ENCODE measurements around the gene SLC22A1. TPM values are rescaled to one million over a fixed set of nuclear protein-coding genes. Genes with fewer than 3 reads are reported as not detected.

Gene SLC22A1
- total RNA-seq, 1 experiment from 2014 or later, result 0.98 TPM

GRCh38 chr6:160118620-160119229 lies 2.9 kb upstream of the SLC22A1 start:
- H3K36me3 ChIP-seq (ENCODE audit: control insufficient read depth, insufficient read depth, low read length), result no peaks in the 10 kb centered on the region
- no peak for DNase-seq (ENCODE audit: low read depth, low spot score)
- no peak for ATAC-seq
- in situ Hi-C loops (cut with HindIII; ENCODE audit: low pct_unique_long_range_greater_than_20kb, low sequenced_read_pairs) (no loop called here), intact Hi-C loops (cut with micrococcal nuclease; ENCODE audit: unreplicated experiment) (no loop called here)
- ChIA-PET POLR2A (no interaction called here), CTCF (no interaction called here)
- no peak overlapping the region for H3K27ac ChIP-seq (ENCODE audit: low read length)
- H3K4me3 ChIP-seq (ENCODE audit: low read depth in 2 of 2, low read length in 2 of 2), result no peak overlapping the region
- no peaks in the 10 kb centered on the region for H3K27me3 ChIP-seq (ENCODE audit: control insufficient read depth, insufficient read depth, low read length)
- H3K9me3 ChIP-seq (ENCODE audit: control insufficient read depth, insufficient read depth, low read depth, low read length), result no peaks in the 10 kb centered on the region
- TF ChIP-seq TCF7L2 (IDR thresholded peaks at IDR 0.05; ENCODE audit: low read depth, low read length) (no peak), SIN3A (IDR thresholded peaks at IDR 0.05; ENCODE audit: borderline replicate concordance, insufficient read depth, low read depth, low read length) (no peak), POLR2AphosphoS5 (IDR thresholded peaks at IDR 0.05; ENCODE audit: low read depth, low read length) (no peak), CTCF (IDR thresholded peaks at IDR 0.05) (no peak), REST (IDR thresholded peaks at IDR 0.05; ENCODE audit: insufficient read depth in 1 of 2, low read depth in 2 of 2, low read length in 1 of 2) (no peak)
- no TSS peak for BruUV-seq (replicated peaks)
- no peaks in the 10 kb centered on the region for H3K4me1 ChIP-seq (ENCODE audit: control insufficient read depth, insufficient read depth, low read length)

- in situ Hi-C loops (cut with HindIII; ENCODE audit: low pct_unique_long_range_greater_than_20kb, low sequenced_read_pairs), result no loop called here
- H3K36me3 ChIP-seq (ENCODE audit: control insufficient read depth, insufficient read depth, low read length), result no peaks in the 10 kb centered on the region
- CTCF ChIA-PET, result no interaction called here
- intact Hi-C loops (cut with micrococcal nuclease; ENCODE audit: unreplicated experiment), result no loop called here
- H3K4me1 ChIP-seq (ENCODE audit: control insufficient read depth, insufficient read depth, low read length), result no peaks in the 10 kb centered on the region
- no peak overlapping the region for H3K27ac ChIP-seq (ENCODE audit: low read length)
- BruUV-seq (replicated peaks), result no TSS peak
- no peaks in the 10 kb centered on the region for H3K9me3 ChIP-seq (ENCODE audit: control insufficient read depth, insufficient read depth, low read depth, low read length)
- DNase-seq (ENCODE audit: low read depth, low spot score) (no peak), ATAC-seq (no peak)
- TF ChIP-seq TCF7L2 (IDR thresholded peaks at IDR 0.05; ENCODE audit: low read depth, low read length), result no peak
- TF ChIP-seq REST (IDR thresholded peaks at IDR 0.05; ENCODE audit: insufficient read depth in 1 of 2, low read depth in 2 of 2, low read length in 1 of 2), result no peak
- TF ChIP-seq CTCF (IDR thresholded peaks at IDR 0.05), result no peak
- no peak for TF ChIP-seq POLR2AphosphoS5 (IDR thresholded peaks at IDR 0.05; ENCODE audit: low read depth, low read length)
- TF ChIP-seq SIN3A (IDR thresholded peaks at IDR 0.05; ENCODE audit: borderline replicate concordance, insufficient read depth, low read depth, low read length), result no peak
- POLR2A ChIA-PET, result no interaction called here
- no peaks in the 10 kb centered on the region for H3K27me3 ChIP-seq (ENCODE audit: control insufficient read depth, insufficient read depth, low read length)
- no peak overlapping the region for H3K4me3 ChIP-seq (ENCODE audit: low read depth in 2 of 2, low read length in 2 of 2)
Observed at GRCh38 chr6:160120087-160120486, 1.5 kb upstream of the SLC22A1 start.

Data from Panc1 (cell line).